GM10847 (cell line): ENCODE results near the gene TMEM237.

Experiments
- POLR2A ChIP-seq: IDR thresholded peaks from 2 replicates; pipeline ENCODE4 v1.6.1; 2011; ENCODE audit not compliant: insufficient read length; ENCODE audit errors: extremely low read depth

The TMEM237 gene

GRCh38 chr2:201608021-201608420, 35.3 kb downstream of the TMEM237 start:
- no peak for TF ChIP-seq POLR2A

- no peak for TF ChIP-seq POLR2A
Measured at GRCh38 chr2:201607568-201607967, 35.7 kb downstream of the TMEM237 start.

- no peak for TF ChIP-seq POLR2A
Measured at GRCh38 chr2:201600906-201601305, 42.4 kb downstream of the TMEM237 start.

DNA sequence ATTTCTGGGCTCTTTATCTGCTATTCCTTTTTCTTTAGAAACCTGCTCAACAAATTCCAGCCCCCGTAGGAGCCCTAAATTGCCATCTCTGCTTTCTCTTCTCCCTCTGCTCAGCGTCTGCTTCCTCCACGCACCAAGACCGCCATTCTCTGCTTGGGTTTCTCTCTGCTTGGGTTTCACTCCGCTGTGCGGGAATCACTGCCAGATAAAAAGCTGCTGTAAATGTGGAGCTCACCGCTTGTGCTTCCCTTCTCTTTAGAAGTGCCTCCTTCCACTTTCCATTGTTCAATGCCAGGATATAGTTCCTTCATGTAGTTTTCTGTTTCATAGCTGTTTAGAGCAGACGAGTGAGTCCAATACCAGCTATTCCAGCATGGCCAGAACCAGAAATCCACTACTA, 45.9 kb downstream of the TMEM237 start:
- no peak for TF ChIP-seq POLR2A

DNA sequence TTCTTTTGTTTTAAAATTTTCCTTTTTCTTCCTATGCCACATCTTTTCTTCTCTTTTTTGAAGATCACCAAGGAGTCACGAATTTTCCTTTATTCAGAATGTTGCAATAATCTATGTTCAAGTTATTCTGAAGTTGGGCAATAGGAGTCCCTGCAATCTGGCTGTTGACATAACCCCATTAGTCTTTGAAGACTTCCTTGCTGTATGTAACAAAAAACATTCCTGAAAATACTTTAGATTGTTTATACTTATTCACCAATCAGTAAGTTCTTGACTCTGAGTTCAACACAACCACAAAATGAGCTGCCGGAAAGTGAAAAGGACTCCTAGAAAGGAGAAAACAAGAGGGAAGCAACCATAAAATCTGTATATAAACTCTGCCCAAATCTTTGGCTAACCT, 62.8 kb downstream of the TMEM237 start:
- no peak for TF ChIP-seq POLR2A

DNA sequence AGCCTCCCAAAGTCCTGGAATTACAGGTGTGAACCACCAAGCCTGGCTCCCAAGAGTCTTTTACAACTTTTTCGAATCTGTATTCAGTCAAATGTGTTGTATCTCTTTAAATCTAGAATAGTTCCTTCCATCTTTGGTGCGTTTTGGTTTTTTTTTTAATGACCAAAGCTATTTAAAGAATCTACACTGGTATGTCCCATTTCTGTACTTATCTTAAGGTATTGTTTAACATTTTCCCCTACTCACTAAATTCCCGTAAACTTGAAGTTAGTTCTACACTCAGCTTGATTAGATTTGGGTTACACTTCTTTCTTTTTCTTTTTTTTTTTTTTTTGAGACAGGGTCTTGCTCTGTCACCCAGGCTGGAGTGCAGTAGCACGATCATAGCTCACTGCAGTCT, 63.8 kb downstream of the TMEM237 start:
- no peak for TF ChIP-seq POLR2A

- TF ChIP-seq POLR2A = no peak
Measured at GRCh38 chr2:201575971-201576370, 67.3 kb downstream of the TMEM237 start.

DNA sequence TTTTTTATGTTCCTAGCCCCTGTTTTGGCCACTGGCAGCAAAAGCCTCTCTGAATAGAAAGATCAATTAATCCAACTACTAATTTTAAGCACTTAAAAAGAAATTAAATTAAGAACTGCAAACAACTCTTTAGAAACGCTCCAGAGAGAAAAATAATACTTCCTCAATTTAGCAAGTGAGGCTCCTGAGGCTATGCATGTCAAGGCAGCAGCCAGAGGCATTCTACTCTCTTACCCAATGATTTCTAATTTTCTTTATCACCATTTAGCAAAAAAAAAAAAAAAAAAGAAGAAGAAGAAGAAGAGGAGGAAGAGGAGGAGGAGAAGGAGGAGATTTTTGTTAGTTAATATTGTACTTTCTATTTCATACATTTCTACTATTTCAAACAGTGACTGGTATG, 68.5 kb downstream of the TMEM237 start:
- no peak for TF ChIP-seq POLR2A

DNA sequence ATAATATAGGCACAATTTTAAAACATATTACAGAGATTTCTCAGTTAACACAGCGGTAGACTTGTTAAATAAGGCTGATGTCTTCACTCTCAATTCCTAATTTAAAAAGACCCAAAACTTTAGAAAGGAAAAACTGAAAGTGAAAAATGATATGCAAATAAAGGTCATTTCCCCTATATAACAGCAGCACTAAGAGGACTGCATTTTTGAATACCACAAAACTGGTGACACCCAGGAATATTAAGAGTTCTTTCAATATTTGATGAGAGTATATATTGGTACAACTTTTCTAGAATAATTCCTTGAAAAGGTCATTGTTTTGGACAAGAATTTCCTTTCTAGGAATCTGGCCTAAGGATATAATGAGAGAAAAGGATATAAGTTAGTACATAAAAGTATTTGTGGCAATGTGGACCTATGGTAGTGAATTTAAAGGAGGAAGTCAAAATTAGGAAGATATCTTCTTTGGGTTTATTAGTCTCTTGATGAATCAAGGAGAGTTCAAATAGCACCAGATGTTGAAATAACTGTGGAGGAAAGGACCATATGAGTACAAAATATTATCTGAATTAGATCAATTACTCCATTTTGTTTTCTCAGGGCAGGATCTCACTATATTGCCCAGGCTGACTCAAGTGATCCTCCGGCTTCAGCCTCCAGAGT, 70.3 kb downstream of the TMEM237 start:
- no peak for TF ChIP-seq POLR2A
